Peyer's patch (tissue), 4 donors: ENCODE measurements around the gene TAF1. TPM values are rescaled to one million over a fixed set of nuclear protein-coding genes. Genes with fewer than 3 reads are reported as not detected.
"Not testable (repeated sequence)": the region's sequence is repeated elsewhere in the genome, so short reads cannot be mapped to it uniquely, and the experiment has no call there.

ENCODE experiments used
- DNase-seq, 3 donors: peaks; one replicate each; pipeline ENCODE4 v3.0.0-alpha.2; 2017 to 2019
- H3K27ac ChIP-seq, 4 donors: fragments of 200-600 bp; sonication (generic); one replicate each; pipeline ENCODE4 v1.5.1; 2016 to 2019
- H3K27me3 ChIP-seq, 2 donors: fragments of 200-600 bp; sonication (generic); one replicate each; pipeline ENCODE4 v1.5.1; 2019
- H3K36me3 ChIP-seq, 3 donors: fragments of 200-600 bp; sonication (generic); one replicate each; pipeline ENCODE4 v1.5.1; 2016 to 2019
- H3K4me1 ChIP-seq, 4 donors: fragments of 200-600 bp; sonication (generic); one replicate each; pipeline ENCODE4 v1.5.1; 2016 to 2019
- H3K4me3 ChIP-seq, 4 donors: fragments of 200-600 bp; sonication (generic); 1 replicate in 3 of 4; 2 replicates in 1 of 4; pipeline ENCODE4 v1.5.1; 2016 to 2019; ENCODE audit warnings: mild to moderate bottlenecking in 1 of 4
- H3K9me3 ChIP-seq, 4 donors: fragments of 200-600 bp; sonication (generic); one replicate each; pipeline ENCODE4 v1.5.1; 2016 to 2019; ENCODE audit warnings: mild to moderate bottlenecking in 1 of 4
- CTCF ChIP-seq, 6 experiments: fragments of 450-650 bp in 4 of 6; fragments of 200-600 bp in 2 of 6; sonication (generic) in 1 of 6; IDR thresholded peaks; one replicate each; pipeline ENCODE4 v1.5.1; 2017 to 2019; ENCODE audit warnings: antibody characterized with exemption in 6 of 6, mild to moderate bottlenecking in 3 of 6, moderate library complexity in 1 of 6
- POLR2A ChIP-seq, 2 donors: fragments of 450-650 bp; IDR thresholded peaks; one replicate each; pipeline ENCODE4 v1.5.1; 2017; ENCODE audit warnings: antibody characterized with exemption in 2 of 2, mild to moderate bottlenecking in 2 of 2, moderate library complexity in 2 of 2
- total RNA-seq, 4 donors: library from RNA; depleted of rRNA; stranded (reverse); fragments of >200 nt; gene quantifications; one replicate each; pipeline ENCODE4 v1.1.0, GENCODE V29; 2016

Gene TAF1
- total RNA-seq, 4 donors from 2014 or later = 47.8 to 301 (median 80.0) TPM

GRCh38 chrX:71450433-71451106 lies 84.4 kb downstream of the TAF1 start:
- Histone ChIP-seq H3K9me3 (no peaks in the 10 kb centered on the region), H3K27ac (no peak overlapping the region), H3K27me3 (no peaks in the 10 kb centered on the region), H3K4me1 (no peaks in the 10 kb centered on the region), H3K4me3 (no peak overlapping the region), H3K36me3 (peaks cover 0 to 14% (median 0%) of the 10 kb centered on the region in 3 donors)
- no peak for DNase-seq
- no peak for TF ChIP-seq POLR2A (IDR thresholded peaks at IDR 0.05)
- TF ChIP-seq CTCF (IDR thresholded peaks at IDR 0.05) = no peak

- H3K4me3 ChIP-seq, H3K4me1 ChIP-seq, H3K27ac ChIP-seq, H3K27me3 ChIP-seq, DNase-seq, H3K9me3 ChIP-seq: not testable (repeated sequence)
- peaks cover 0 to 22% (median 0%) of the 10 kb centered on the region in 3 donors for H3K36me3 ChIP-seq
Observed at GRCh38 chrX:71451518-71451917, 85.4 kb downstream of the TAF1 start.

- no peaks in the 10 kb centered on the region for H3K27me3 ChIP-seq
- no peaks in the 10 kb centered on the region for H3K9me3 ChIP-seq
- no peak for TF ChIP-seq CTCF (IDR thresholded peaks at IDR 0.05)
- no peak for TF ChIP-seq POLR2A (IDR thresholded peaks at IDR 0.05)
- H3K4me3 ChIP-seq = no peak overlapping the region
- peaks cover 0 to 30% (median 0%) of the 10 kb centered on the region in 3 donors for H3K36me3 ChIP-seq
- H3K4me1 ChIP-seq = no peaks in the 10 kb centered on the region
- H3K27ac ChIP-seq = no peak overlapping the region
- no peak for DNase-seq
Observed at GRCh38 chrX:71453056-71453455, 86.9 kb downstream of the TAF1 start.

- no peak overlapping the region for H3K4me3 ChIP-seq
- no peaks in the 10 kb centered on the region for H3K27me3 ChIP-seq
- H3K27ac ChIP-seq = no peak overlapping the region
- H3K4me1 ChIP-seq = no peaks in the 10 kb centered on the region
- no peak for DNase-seq
- no peaks in the 10 kb centered on the region for H3K9me3 ChIP-seq
- peaks cover 0 to 42% (median 0%) of the 10 kb centered on the region in 3 donors for H3K36me3 ChIP-seq
- no peak for TF ChIP-seq POLR2A (IDR thresholded peaks at IDR 0.05)
- no peak for TF ChIP-seq CTCF (IDR thresholded peaks at IDR 0.05)
Observed at GRCh38 chrX:71454222-71454621, 88.1 kb downstream of the TAF1 start.

GRCh38 chrX:71458866-71459265 lies 92.7 kb downstream of the TAF1 start:
- no peak overlapping the region for H3K27ac ChIP-seq
- no peaks in the 10 kb centered on the region for H3K9me3 ChIP-seq
- no peak for DNase-seq
- H3K36me3 ChIP-seq = peaks cover 0 to 85% (median 0%) of the 10 kb centered on the region in 3 donors
- no peaks in the 10 kb centered on the region for H3K27me3 ChIP-seq
- no peaks in the 10 kb centered on the region for H3K4me1 ChIP-seq
- no peak for TF ChIP-seq POLR2A (IDR thresholded peaks at IDR 0.05)
- no peak for TF ChIP-seq CTCF (IDR thresholded peaks at IDR 0.05)
- no peak overlapping the region for H3K4me3 ChIP-seq

GRCh38 chrX:71464968-71465367 lies 98.8 kb downstream of the TAF1 start:
- Histone ChIP-seq H3K36me3 (peaks cover 0 to 54% (median 0%) of the 10 kb centered on the region in 3 donors), H3K9me3 (no peaks in the 10 kb centered on the region), H3K27me3 (no peaks in the 10 kb centered on the region), H3K4me3 (no peak overlapping the region), H3K27ac (no peak overlapping the region), H3K4me1 (no peaks in the 10 kb centered on the region)
- no peak for TF ChIP-seq CTCF (IDR thresholded peaks at IDR 0.05)
- no peak for TF ChIP-seq POLR2A (IDR thresholded peaks at IDR 0.05)
- DNase-seq = no peak
